Diencephalon (tissue), 1 donor: Measurements from ENCODE around the gene LYSMD3. TPM values are rescaled to one million over a fixed set of nuclear protein-coding genes. Genes with fewer than 3 reads are reported as not detected.

Experiments used
- total RNA-seq: library from RNA; depleted of rRNA; stranded (reverse); fragments of >200 nt; gene quantifications from one replicate; pipeline ENCODE4 v1.2.3, GENCODE V29; 2014

LYSMD3 gene
- total RNA-seq: 22.4 TPM

GRCh38 chr5:90529194-90529938, at the start of gene LYSMD3:
Gene LYSMD3, minus strand, starts transcription at chr5:90529584. Its CDS starts 4,295 bp downstream, at chr5:90525289.

GRCh38 chr5:90558344-90559192, 29.2 kb upstream of the LYSMD3 start, which contains the start of gene ADGRV1:
Gene ADGRV1, plus strand, starts transcription at chr5:90558797. Its CDS starts 99 bp downstream, at chr5:90558896.

GRCh38 chr5:90474235-90475107, 54.9 kb downstream of the LYSMD3 start, which contains the start of the genes MBLAC2 and POLR3G:
Gene MBLAC2, minus strand, starts transcription at chr5:90474771. Its CDS starts 479 bp downstream, at chr5:90474292.
Gene POLR3G, plus strand, starts transcription at chr5:90474864. Its CDS starts 10,704 bp downstream, at chr5:90485568.

Other genes with a start within 250 kb of the LYSMD3 start
- 21.9 TPM for gene CETN3, start 119.8 kb downstream of the LYSMD3 start, total RNA-seq
- 29.5 TPM for gene MBLAC2, start 54.8 kb downstream of the LYSMD3 start, total RNA-seq
- 5.3 TPM for gene POLR3G, start 54.7 kb downstream of the LYSMD3 start, total RNA-seq
- gene ADGRV1, start 29.2 kb upstream of the LYSMD3 start, total RNA-seq: 191 TPM